HepG2 (cell line): ENCODE measurements around the gene STH. TPM values are rescaled to one million over a fixed set of nuclear protein-coding genes. Genes with fewer than 3 reads are reported as not detected.
"Not testable (repeated sequence)": the region's sequence is repeated elsewhere in the genome, so short reads cannot be mapped to it uniquely, and the experiment has no call there.

Experiments used
- ATAC-seq: fragments of 200-7000 bp; cut with Tn5 transposase; 3 replicates; pipeline ENCODE4 v1.9.1; 2020; ENCODE audit warnings: mild to moderate bottlenecking, moderate library complexity
- BruUV-seq: library from RNA; stranded (reverse); fragments of 400-500 nt; replicated peaks from 2 replicates; lab custom pipeline; 2021; lab: Mats Ljungman, UMichigan
- CTCF ChIA-PET: fragments of 300-600 bp; formaldehyde crosslinking; extraction: SDS; loops from one replicate; lab custom pipeline; 2021; ENCODE audit warnings: low total read pairs, inconsistent platforms, low intra/inter-chr PET ratio; lab: Yijun Ruan, JAX
- POLR2A ChIA-PET: fragments of 350-600 bp; sonication (Branson Sonifier 250); formaldehyde crosslinking; loops from one replicate; lab custom pipeline; 2020; ENCODE audit warnings: antibody characterized with exemption, inconsistent platforms; lab: Yijun Ruan, JAX
- DNase-seq: peaks from one replicate; pipeline ENCODE4 v3.0.0-alpha.2; 2015; ENCODE audit warnings: low spot score
- FAIRE-seq: peaks from 3 replicates; lab custom pipeline; 2011; peaks lifted over from hg19 to GRCh38; lab: Jason Lieb, UNC
- H2AFZ ChIP-seq: one replicate; pipeline ENCODE4 v1.6.1; 2011; ENCODE audit warnings: low read length, inconsistent platforms
- H3K27ac ChIP-seq: fragments of 300-600 bp; 3 replicates; pipeline ENCODE4 v1.8.0; 2011; ENCODE audit warnings: mixed run types, mild to moderate bottlenecking, mixed read lengths, low read length, inconsistent platforms; ENCODE audit not compliant: insufficient read depth; ENCODE audit errors: extremely low read length
- H3K27me3 ChIP-seq, 2 experiments: fragments of 200-600 bp in 1 of 2; 2 replicates in 1 of 2; 3 replicates in 1 of 2; pipeline versions ENCODE4 v1.6.0 to v1.8.0; 2011; ENCODE audit warnings: low read length in 2 of 2, mild to moderate bottlenecking in 2 of 2, moderate library complexity in 2 of 2, inconsistent platforms in 1 of 2; ENCODE audit not compliant: insufficient read depth in 2 of 2, control insufficient read depth in 1 of 2
- H3K36me3 ChIP-seq, 2 experiments: fragments of 200-600 bp in 1 of 2; replicated peaks in 1 of 2; 2 replicates in 1 of 2; 3 replicates in 1 of 2; pipeline versions ENCODE4 v1.5.1 to v1.8.0; 2011; ENCODE audit warnings: low read length in 2 of 2, inconsistent platforms in 1 of 2; ENCODE audit not compliant: insufficient read depth in 2 of 2, control insufficient read depth in 1 of 2
- H3K4me1 ChIP-seq: 2 replicates; pipeline ENCODE4 v1.5.1; 2012; ENCODE audit warnings: low read length, inconsistent platforms; ENCODE audit not compliant: insufficient read depth
- H3K4me2 ChIP-seq: 2 replicates; pipeline ENCODE4 v1.6.0; 2011; ENCODE audit warnings: low read depth, low read length, inconsistent platforms
- H3K4me3 ChIP-seq, 3 experiments: fragments of 200-600 bp in 1 of 3; sonication (generic), shearing (Covaris generic) in 1 of 3; replicated peaks in 1 of 3; 2 replicates each; pipeline ENCODE4 v1.5.1; 2011 to 2016; ENCODE audit warnings: low read length in 3 of 3, inconsistent platforms in 2 of 3, low read depth in 2 of 3, mild to moderate bottlenecking in 2 of 3, control low read depth in 1 of 3, mixed read lengths in 1 of 3; ENCODE audit not compliant: insufficient read depth in 1 of 3
- H3K79me2 ChIP-seq: one replicate; pipeline ENCODE4 v1.6.1; 2011; ENCODE audit warnings: low read length, inconsistent platforms; ENCODE audit not compliant: insufficient read depth
- H3K9ac ChIP-seq: 2 replicates; pipeline ENCODE4 v1.6.0; 2011; ENCODE audit warnings: mild to moderate bottlenecking, low read depth, low read length, inconsistent platforms; ENCODE audit not compliant: insufficient read depth
- H3K9me3 ChIP-seq: 2 replicates; pipeline ENCODE4 v1.5.1; 2012; ENCODE audit warnings: mild to moderate bottlenecking, low read length
- H4K20me1 ChIP-seq: 2 replicates; pipeline ENCODE4 v1.6.0; 2011; ENCODE audit warnings: inconsistent platforms, mild to moderate bottlenecking, low read length, moderate library complexity; ENCODE audit not compliant: insufficient read depth
- HNRNPUL1 ChIP-seq: fragments of 200-400 bp; formaldehyde crosslinking; IDR thresholded peaks from 2 replicates; pipeline ENCODE4 v1.6.1; 2017; ENCODE audit warnings: low read depth, mild to moderate bottlenecking, low read length, moderate library complexity
- MAFF ChIP-seq: IDR thresholded peaks from 2 replicates; pipeline ENCODE4 v1.6.1; 2011; ENCODE audit warnings: low read depth, low read length, improper control_type of control experiment
- MAFK ChIP-seq, 2 experiments: IDR thresholded peaks in 1 of 2; conservative IDR thresholded peaks in 1 of 2; 2 replicates each; pipeline ENCODE4 v1.6.1; 2011; ENCODE audit warnings: improper control_type of control experiment in 2 of 2, low read length in 2 of 2
- MEIS1 ChIP-seq: sonication (generic); formaldehyde crosslinking; IDR thresholded peaks from 2 replicates; pipeline ENCODE4 v1.9.0; 2021; ENCODE audit warnings: mild to moderate bottlenecking, missing genetic modification reagents, moderate library complexity, borderline replicate concordance
- NFYB ChIP-seq: sonication (generic); formaldehyde crosslinking; IDR thresholded peaks from 2 replicates; pipeline ENCODE4 v1.4.0; 2020; ENCODE audit warnings: missing genetic modification reagents
- ZNF180 ChIP-seq: sonication (generic); formaldehyde crosslinking; IDR thresholded peaks from 2 replicates; pipeline ENCODE4 v1.4.0; 2020; ENCODE audit warnings: low read depth, missing genetic modification reagents, borderline replicate concordance
- ZNF292 ChIP-seq: sonication (generic); formaldehyde crosslinking; IDR thresholded peaks from 2 replicates; pipeline ENCODE4 v1.8.1; 2022; ENCODE audit warnings: mild to moderate bottlenecking, low read depth, missing genetic modification reagents, borderline replicate concordance
- ZNF367 ChIP-seq: sonication (generic); formaldehyde crosslinking; IDR thresholded peaks from 2 replicates; pipeline ENCODE4 v1.4.0; 2020; ENCODE audit warnings: missing genetic modification reagents, borderline replicate concordance
- WGBS: methylation state at CpG from one replicate; pipeline ENCODE4 v1.1.6; 2017; ENCODE audit warnings: low lambda C conversion rate; 5-methylcytosine and 5-hydroxymethylcytosine counted together
- in situ Hi-C: cut with HindIII; loops from 2 replicates; pipeline ENCODE4 v1.10.0; 2017; ENCODE audit warnings: low pct_unique_long_range_greater_than_20kb; ENCODE audit not compliant: extremely low pct_ligation_motif_present
- intact Hi-C: fragments of 100-400 bp; cut with micrococcal nuclease; formaldehyde crosslinking; loops from one replicate; pipeline ENCODE4 v1.10.0; 2022; ENCODE audit not compliant: unreplicated experiment
- polyA plus RNA-seq, 8 experiments: library from polyadenylated mRNA; depleted of rRNA in 3 of 8; stranded (reverse) in 7 of 8; unstranded in 1 of 8; fragments of >200 nt; fragmentation: Illumina TruSeq in 4 of 8; extraction: Trizol in 4 of 8; gene quantifications; 2 replicates each; pipeline versions ENCODE4 v1.2.1 to v1.2.3, GENCODE V29; 2011 to 2016; ENCODE audit warnings: low read depth in 4 of 8, missing spikeins in 1 of 8, mixed read lengths in 1 of 8; ENCODE audit not compliant: insufficient read depth in 1 of 8
- total RNA-seq, 5 experiments: library from RNA; depleted of rRNA; stranded (reverse); fragments of >200 nt; fragmentation: Illumina TruSeq; extraction: Trizol; gene quantifications; 2 replicates each; pipeline ENCODE4 v1.2.3, GENCODE V29; 2016; ENCODE audit warnings: low read depth in 1 of 5
- TF ChIP-seq, protein P1 (sequence below): sonication (generic); formaldehyde crosslinking; IDR thresholded peaks from 2 replicates; pipeline ENCODE4 v1.4.0; 2020; ENCODE audit warnings: missing genetic modification reagents

Gene STH
- total and polyA plus RNA-seq, 2 of the 13 experiments (the other 11 are each of a cell fraction or from before 2014, with no cell fraction given) = not detected

DNA sequence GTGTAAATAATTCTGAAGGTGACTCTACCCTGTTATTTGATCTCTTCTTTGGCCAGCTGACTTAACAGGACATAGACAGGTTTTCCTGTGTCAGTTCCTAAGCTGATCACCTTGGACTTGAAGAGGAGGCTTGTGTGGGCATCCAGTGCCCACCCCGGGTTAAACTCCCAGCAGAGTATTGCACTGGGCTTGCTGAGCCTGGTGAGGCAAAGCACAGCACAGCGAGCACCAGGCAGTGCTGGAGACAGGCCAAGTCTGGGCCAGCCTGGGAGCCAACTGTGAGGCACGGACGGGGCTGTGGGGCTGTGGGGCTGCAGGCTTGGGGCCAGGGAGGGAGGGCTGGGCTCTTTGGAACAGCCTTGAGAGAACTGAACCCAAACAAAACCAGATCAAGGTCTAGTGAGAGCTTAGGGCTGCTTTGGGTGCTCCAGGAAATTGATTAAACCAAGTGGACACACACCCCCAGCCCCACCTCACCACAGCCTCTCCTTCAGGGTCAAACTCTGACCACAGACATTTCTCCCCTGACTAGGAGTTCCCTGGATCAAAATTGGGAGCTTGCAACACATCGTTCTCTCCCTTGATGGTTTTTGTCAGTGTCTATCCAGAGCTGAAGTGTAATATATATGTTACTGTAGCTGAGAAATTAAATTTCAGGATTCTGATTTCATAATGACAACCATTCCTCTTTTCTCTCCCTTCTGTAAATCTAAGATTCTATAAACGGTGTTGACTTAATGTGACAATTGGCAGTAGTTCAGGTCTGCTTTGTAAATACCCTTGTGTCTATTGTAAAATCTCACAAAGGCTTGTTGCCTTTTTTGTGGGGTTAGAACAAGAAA lies 5.1 kb downstream of the STH start (continued):
- TF ChIP-seq ZNF292 (CRISPR knock-in tag) (peak; percentile 99), HNRNPUL1 (no peak), NFYB (CRISPR knock-in tag) (no peak; the same call in 1 of the 2 replicates), ZNF180 (no peak)

DNA sequence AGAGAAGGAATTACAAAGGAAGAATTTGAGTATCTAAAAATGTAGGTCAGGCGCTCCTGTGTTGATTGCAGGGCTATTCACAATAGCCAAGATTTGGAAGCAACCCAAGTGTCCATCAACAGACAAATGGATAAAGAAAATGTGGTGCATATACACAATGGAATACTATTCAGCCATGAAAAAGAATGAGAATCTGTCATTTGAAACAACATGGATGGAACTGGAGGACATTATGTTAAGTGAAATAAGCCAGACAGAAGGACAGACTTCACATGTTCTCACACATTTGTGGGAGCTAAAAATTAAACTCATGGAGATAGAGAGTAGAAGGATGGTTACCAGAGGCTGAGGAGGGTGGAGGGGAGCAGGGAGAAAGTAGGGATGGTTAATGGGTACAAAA lies 7.0 kb downstream of the STH start:
- CTCF ChIA-PET, H3K4me2 ChIP-seq, FAIRE-seq, H3K9ac ChIP-seq, BruUV-seq, H2AFZ ChIP-seq, H3K27me3 ChIP-seq, ATAC-seq, POLR2A ChIA-PET, H4K20me1 ChIP-seq, H3K36me3 ChIP-seq, H3K4me3 ChIP-seq, H3K79me2 ChIP-seq, H3K27ac ChIP-seq, intact Hi-C loops, H3K9me3 ChIP-seq, DNase-seq: not testable (repeated sequence)
- 92% methylated on average over 1 of the region's 1 CpG for WGBS
- peaks cover 63% of the 10 kb centered on the region for H3K4me1 ChIP-seq
- in situ Hi-C loops = loop anchor here (25.0 kb wide), 1 partner anchor 831 kb away; no protein-coding TSS in a partner anchor

DNA sequence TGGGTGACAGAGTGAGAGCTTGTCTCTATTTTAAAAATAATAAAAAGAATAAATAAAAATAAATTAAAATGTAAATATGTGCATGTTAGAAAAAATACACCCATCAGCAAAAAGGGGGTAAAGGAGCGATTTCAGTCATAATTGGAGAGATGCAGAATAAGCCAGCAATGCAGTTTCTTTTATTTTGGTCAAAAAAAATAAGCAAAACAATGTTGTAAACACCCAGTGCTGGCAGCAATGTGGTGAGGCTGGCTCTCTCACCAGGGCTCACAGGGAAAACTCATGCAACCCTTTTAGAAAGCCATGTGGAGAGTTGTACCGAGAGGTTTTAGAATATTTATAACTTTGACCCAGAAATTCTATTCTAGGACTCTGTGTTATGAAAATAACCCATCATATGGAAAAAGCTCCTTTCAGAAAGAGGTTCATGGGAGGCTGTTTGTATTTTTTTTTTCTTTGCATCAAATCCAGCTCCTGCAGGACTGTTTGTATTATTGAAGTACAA lies 8.5 kb downstream of the STH start:
- Histone ChIP-seq H3K27ac (no peak overlapping the region), H3K27me3 (no peaks in the 10 kb centered on the region; a peak in 2 of 5 replicates), H2AFZ (no peak overlapping the region), H3K36me3 (no peaks in the 10 kb centered on the region), H3K9ac (no peak overlapping the region), H3K4me3 (no peak overlapping the region), H4K20me1 (no peaks in the 10 kb centered on the region), H3K4me2 (no peak overlapping the region), H3K4me1 (peaks cover 59% of the 10 kb centered on the region), H3K79me2 (no peaks in the 10 kb centered on the region), H3K9me3 (no peaks in the 10 kb centered on the region)
- POLR2A ChIA-PET = no interaction called here
- BruUV-seq = no TSS peak
- no peak for ATAC-seq
- in situ Hi-C loops (loop anchor here (25.0 kb wide), 1 partner anchor 830 kb away; no protein-coding TSS in a partner anchor), intact Hi-C loops (no loop called here)
- peak; percentile 73 for TF ChIP-seq MAFF
- peak; percentile 72 to 84 for TF ChIP-seq MAFK (conservative IDR thresholded peaks at IDR 0.05 in 1 of 2, IDR thresholded peaks at IDR 0.05 in 1 of 2; ENCODE audit: low read length in 2 of 2)
- no peak for TF ChIP-seq MEIS1
- TF ChIP-seq, protein P1, sequence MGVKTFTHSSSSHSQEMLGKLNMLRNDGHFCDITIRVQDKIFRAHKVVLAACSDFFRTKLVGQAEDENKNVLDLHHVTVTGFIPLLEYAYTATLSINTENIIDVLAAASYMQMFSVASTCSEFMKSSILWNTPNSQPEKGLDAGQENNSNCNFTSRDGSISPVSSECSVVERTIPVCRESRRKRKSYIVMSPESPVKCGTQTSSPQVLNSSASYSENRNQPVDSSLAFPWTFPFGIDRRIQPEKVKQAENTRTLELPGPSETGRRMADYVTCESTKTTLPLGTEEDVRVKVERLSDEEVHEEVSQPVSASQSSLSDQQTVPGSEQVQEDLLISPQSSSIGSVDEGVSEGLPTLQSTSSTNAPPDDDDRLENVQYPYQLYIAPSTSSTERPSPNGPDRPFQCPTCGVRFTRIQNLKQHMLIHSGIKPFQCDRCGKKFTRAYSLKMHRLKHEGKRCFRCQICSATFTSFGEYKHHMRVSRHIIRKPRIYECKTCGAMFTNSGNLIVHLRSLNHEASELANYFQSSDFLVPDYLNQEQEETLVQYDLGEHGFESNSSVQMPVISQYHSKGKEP = no peak
- no peak for TF ChIP-seq ZNF367 (CRISPR knock-in tag)
- DNase-seq = no peak
- WGBS = 69% methylated on average over 2 of the region's 2 CpGs
- FAIRE-seq = no peak
- CTCF ChIA-PET = no interaction called here
